WTC11 (cell line): ENCODE results near the gene TMA7. TPM values are rescaled to one million over a fixed set of nuclear protein-coding genes. Genes with fewer than 3 reads are reported as not detected.

Experiments
- CTCF ChIP-seq: fragments of 200-600 bp; IDR thresholded peaks from 2 replicates; pipeline ENCODE4 v1.8.0; 2022; ENCODE audit warnings: antibody characterized with exemption
- ERG ChIP-seq: fragments of 250-450 bp; sonication (Bioruptor Pico); IDR thresholded peaks from 2 replicates; pipeline ENCODE4 v1.8.0; 2021; ENCODE audit warnings: mild to moderate bottlenecking
- JAZF1 ChIP-seq: fragments of 250-450 bp; sonication (Bioruptor Pico); IDR thresholded peaks from 2 replicates; pipeline ENCODE4 v1.9.0; 2021; ENCODE audit warnings: moderate library complexity, mild to moderate bottlenecking, inconsistent platforms
- MXD4 ChIP-seq: fragments of 250-450 bp; sonication (Bioruptor Pico); IDR thresholded peaks from 2 replicates; pipeline ENCODE4 v1.8.0; 2021; ENCODE audit warnings: mild to moderate bottlenecking, moderate library complexity, borderline replicate concordance
- STAT6 ChIP-seq: sonication (generic); formaldehyde crosslinking; conservative IDR thresholded peaks from 2 replicates; pipeline ENCODE4 v1.8.1; 2023; ENCODE audit warnings: mild to moderate bottlenecking, low read depth, missing genetic modification reagents, moderate library complexity
- ZNF232 ChIP-seq: sonication (generic); formaldehyde crosslinking; IDR thresholded peaks from 2 replicates; pipeline ENCODE4 v1.8.0; 2022; ENCODE audit warnings: mild to moderate bottlenecking, missing genetic modification reagents
- ZNF425 ChIP-seq: fragments of 250-450 bp; sonication (Bioruptor Pico); conservative IDR thresholded peaks from 2 replicates; pipeline ENCODE4 v1.9.0; 2021; ENCODE audit warnings: mild to moderate bottlenecking
- total RNA-seq: library from RNA; stranded (reverse); gene quantifications from 3 replicates; pipeline ENCODE4 v1.2.3, GENCODE V29; 2021
- TF ChIP-seq, protein P1 (sequence below): sonication (generic); formaldehyde crosslinking; IDR thresholded peaks from 2 replicates; pipeline ENCODE4 v1.8.1; 2023; ENCODE audit warnings: mild to moderate bottlenecking, missing genetic modification reagents, borderline replicate concordance
- TF ChIP-seq, protein P2 (sequence below): sonication (generic); formaldehyde crosslinking; IDR thresholded peaks from 2 replicates; pipeline ENCODE4 v1.8.0; 2023; ENCODE audit warnings: missing genetic modification reagents, mild to moderate bottlenecking, borderline replicate concordance

Gene TMA7
- total RNA-seq, 1 experiment from 2014 or later, result 318 TPM

GRCh38 chr3:48422681-48423080 is 17.4 kb upstream of the TMA7 start (continued):
- TF ChIP-seq STAT6 (no peak), ERG (no peak), JAZF1 (CRISPR knock-in tag) (no peak), ZNF425 (CRISPR knock-in tag) (no peak), ZNF232 (CRISPR knock-in tag) (no peak), MXD4 (no peak), CTCF (no peak)
- TF ChIP-seq, protein P1, sequence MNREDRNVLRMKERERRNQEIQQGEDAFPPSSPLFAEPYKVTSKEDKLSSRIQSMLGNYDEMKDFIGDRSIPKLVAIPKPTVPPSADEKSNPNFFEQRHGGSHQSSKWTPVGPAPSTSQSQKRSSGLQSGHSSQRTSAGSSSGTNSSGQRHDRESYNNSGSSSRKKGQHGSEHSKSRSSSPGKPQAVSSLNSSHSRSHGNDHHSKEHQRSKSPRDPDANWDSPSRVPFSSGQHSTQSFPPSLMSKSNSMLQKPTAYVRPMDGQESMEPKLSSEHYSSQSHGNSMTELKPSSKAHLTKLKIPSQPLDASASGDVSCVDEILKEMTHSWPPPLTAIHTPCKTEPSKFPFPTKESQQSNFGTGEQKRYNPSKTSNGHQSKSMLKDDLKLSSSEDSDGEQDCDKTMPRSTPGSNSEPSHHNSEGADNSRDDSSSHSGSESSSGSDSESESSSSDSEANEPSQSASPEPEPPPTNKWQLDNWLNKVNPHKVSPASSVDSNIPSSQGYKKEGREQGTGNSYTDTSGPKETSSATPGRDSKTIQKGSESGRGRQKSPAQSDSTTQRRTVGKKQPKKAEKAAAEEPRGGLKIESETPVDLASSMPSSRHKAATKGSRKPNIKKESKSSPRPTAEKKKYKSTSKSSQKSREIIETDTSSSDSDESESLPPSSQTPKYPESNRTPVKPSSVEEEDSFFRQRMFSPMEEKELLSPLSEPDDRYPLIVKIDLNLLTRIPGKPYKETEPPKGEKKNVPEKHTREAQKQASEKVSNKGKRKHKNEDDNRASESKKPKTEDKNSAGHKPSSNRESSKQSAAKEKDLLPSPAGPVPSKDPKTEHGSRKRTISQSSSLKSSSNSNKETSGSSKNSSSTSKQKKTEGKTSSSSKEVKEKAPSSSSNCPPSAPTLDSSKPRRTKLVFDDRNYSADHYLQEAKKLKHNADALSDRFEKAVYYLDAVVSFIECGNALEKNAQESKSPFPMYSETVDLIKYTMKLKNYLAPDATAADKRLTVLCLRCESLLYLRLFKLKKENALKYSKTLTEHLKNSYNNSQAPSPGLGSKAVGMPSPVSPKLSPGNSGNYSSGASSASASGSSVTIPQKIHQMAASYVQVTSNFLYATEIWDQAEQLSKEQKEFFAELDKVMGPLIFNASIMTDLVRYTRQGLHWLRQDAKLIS (CRISPR knock-in tag), result no peak
- TF ChIP-seq, protein P2, sequence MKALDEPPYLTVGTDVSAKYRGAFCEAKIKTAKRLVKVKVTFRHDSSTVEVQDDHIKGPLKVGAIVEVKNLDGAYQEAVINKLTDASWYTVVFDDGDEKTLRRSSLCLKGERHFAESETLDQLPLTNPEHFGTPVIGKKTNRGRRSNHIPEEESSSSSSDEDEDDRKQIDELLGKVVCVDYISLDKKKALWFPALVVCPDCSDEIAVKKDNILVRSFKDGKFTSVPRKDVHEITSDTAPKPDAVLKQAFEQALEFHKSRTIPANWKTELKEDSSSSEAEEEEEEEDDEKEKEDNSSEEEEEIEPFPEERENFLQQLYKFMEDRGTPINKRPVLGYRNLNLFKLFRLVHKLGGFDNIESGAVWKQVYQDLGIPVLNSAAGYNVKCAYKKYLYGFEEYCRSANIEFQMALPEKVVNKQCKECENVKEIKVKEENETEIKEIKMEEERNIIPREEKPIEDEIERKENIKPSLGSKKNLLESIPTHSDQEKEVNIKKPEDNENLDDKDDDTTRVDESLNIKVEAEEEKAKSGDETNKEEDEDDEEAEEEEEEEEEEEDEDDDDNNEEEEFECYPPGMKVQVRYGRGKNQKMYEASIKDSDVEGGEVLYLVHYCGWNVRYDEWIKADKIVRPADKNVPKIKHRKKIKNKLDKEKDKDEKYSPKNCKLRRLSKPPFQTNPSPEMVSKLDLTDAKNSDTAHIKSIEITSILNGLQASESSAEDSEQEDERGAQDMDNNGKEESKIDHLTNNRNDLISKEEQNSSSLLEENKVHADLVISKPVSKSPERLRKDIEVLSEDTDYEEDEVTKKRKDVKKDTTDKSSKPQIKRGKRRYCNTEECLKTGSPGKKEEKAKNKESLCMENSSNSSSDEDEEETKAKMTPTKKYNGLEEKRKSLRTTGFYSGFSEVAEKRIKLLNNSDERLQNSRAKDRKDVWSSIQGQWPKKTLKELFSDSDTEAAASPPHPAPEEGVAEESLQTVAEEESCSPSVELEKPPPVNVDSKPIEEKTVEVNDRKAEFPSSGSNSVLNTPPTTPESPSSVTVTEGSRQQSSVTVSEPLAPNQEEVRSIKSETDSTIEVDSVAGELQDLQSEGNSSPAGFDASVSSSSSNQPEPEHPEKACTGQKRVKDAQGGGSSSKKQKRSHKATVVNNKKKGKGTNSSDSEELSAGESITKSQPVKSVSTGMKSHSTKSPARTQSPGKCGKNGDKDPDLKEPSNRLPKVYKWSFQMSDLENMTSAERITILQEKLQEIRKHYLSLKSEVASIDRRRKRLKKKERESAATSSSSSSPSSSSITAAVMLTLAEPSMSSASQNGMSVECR (CRISPR knock-in tag), result no peak
- TF ChIP-seq, all 79 proteins: peak for 0
